HEK293T (cell line): ENCODE results near the gene BACH2.

ENCODE experiments used
- CTCF ChIA-PET: fragments of 350-600 bp; formaldehyde crosslinking; extraction: SDS; loops from one replicate; lab custom pipeline; 2021; ENCODE audit warnings: antibody characterized with exemption, inconsistent platforms; lab: Yijun Ruan, JAX
- POLR2A ChIA-PET: fragments of 350-600 bp; formaldehyde crosslinking; extraction: SDS; loops from one replicate; lab custom pipeline; 2020; ENCODE audit warnings: antibody characterized with exemption, inconsistent platforms; lab: Yijun Ruan, JAX
- DNase-seq: peaks from one replicate; pipeline ENCODE4 v3.0.0; 2012; ENCODE audit warnings: mixed read lengths; ENCODE audit errors: extremely low spot score
- ARNT ChIP-seq: fragments of 450-650 bp; IDR thresholded peaks from 2 replicates; pipeline ENCODE4 v1.6.1; 2017; ENCODE audit warnings: mild to moderate bottlenecking
- BHLHE40 ChIP-seq: fragments of 450-650 bp; IDR thresholded peaks from 2 replicates; pipeline ENCODE4 v1.6.1; 2016; ENCODE audit warnings: mild to moderate bottlenecking, moderate library complexity, borderline replicate concordance
- CTBP1 ChIP-seq: fragments of 450-650 bp; IDR thresholded peaks from 2 replicates; pipeline ENCODE4 v1.6.1; 2016; ENCODE audit warnings: borderline replicate concordance
- ELF4 ChIP-seq: fragments of 450-650 bp; IDR thresholded peaks from 2 replicates; pipeline ENCODE4 v1.6.1; 2017; ENCODE audit warnings: antibody characterized with exemption
- FOXA1 ChIP-seq: fragments of 450-650 bp; IDR thresholded peaks from 2 replicates; pipeline ENCODE4 v1.6.1; 2016; ENCODE audit warnings: mild to moderate bottlenecking
- FOXK2 ChIP-seq: fragments of 450-650 bp; IDR thresholded peaks from 2 replicates; pipeline ENCODE4 v1.6.1; 2016; ENCODE audit warnings: mild to moderate bottlenecking
- FOXM1 ChIP-seq: fragments of 450-650 bp; IDR thresholded peaks from 2 replicates; pipeline ENCODE4 v1.6.1; 2017; ENCODE audit warnings: mild to moderate bottlenecking, borderline replicate concordance
- HDGF ChIP-seq: fragments of 450-650 bp; IDR thresholded peaks from 2 replicates; pipeline ENCODE4 v1.6.1; 2017; ENCODE audit warnings: antibody characterized with exemption, borderline replicate concordance
- L3MBTL2 ChIP-seq: fragments of 450-650 bp; conservative IDR thresholded peaks from 2 replicates; pipeline ENCODE4 v1.6.1; 2016; ENCODE audit warnings: mild to moderate bottlenecking
- LEF1 ChIP-seq: fragments of 450-650 bp; IDR thresholded peaks from 2 replicates; pipeline ENCODE4 v1.6.1; 2017; ENCODE audit warnings: mild to moderate bottlenecking, borderline replicate concordance
- NFRKB ChIP-seq: fragments of 450-650 bp; IDR thresholded peaks from 2 replicates; pipeline ENCODE4 v1.6.1; 2016; ENCODE audit warnings: mild to moderate bottlenecking, moderate library complexity
- SP1 ChIP-seq: fragments of 450-650 bp; IDR thresholded peaks from 2 replicates; pipeline ENCODE4 v1.6.1; 2017
- SUZ12 ChIP-seq: fragments of 450-650 bp; IDR thresholded peaks from 2 replicates; pipeline ENCODE4 v1.6.1; 2016; ENCODE audit warnings: mild to moderate bottlenecking
- TARDBP ChIP-seq: fragments of 450-650 bp; IDR thresholded peaks from 2 replicates; pipeline ENCODE4 v1.6.1; 2016
- ZNF384 ChIP-seq: fragments of 450-650 bp; IDR thresholded peaks from 2 replicates; pipeline ENCODE4 v1.6.1; 2016
- TF ChIP-seq, protein P1 (sequence below): fragments of 450-650 bp; IDR thresholded peaks from 2 replicates; pipeline ENCODE4 v1.6.1; 2016

BACH2 gene

DNA sequence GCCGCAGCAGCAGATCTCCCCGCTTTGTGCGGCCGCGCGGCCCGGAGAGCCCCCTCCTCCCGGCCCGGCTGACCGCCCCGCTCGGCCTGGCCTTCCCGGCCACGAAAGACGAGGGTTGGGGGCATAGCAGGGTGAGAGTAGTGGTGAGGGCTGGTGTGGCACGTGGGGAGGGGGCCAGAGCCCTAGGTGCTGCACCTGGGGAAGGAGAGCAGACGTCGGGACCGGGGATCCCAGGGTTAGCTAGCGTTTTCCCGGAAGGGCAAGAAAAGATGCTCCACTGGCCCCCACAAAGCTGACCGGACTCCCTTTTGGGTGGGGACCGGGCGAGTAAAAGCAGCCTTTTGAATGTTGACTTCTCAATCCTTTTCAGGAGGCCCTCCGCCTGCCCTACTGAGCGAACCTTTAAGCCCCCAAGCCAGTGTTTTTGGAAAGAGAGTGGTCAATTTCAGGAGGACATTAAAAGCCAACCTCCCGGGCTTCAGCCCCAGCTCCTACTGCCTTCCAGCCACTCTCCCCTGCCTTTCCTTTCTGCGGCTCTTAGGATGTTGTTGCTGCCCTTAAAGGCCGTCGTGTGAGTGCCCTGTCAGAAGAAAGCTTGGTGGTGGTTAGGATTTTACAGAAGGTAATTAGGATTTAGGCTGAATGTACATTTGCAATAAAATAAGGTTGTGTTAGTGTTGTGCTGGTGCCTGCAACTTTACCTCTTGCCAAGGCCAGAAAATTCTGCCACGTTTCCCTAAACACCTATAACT, 648 bp upstream of the BACH2 start:
- TF ChIP-seq SUZ12 (no peak), FOXK2 (no peak), BHLHE40 (no peak), ZNF384 (no peak), NFRKB (no peak), LEF1 (no peak), ARNT (no peak), FOXA1 (no peak), TARDBP (no peak), HDGF (no peak), SP1 (no peak), FOXM1 (no peak), CTBP1 (no peak), ELF4 (no peak), L3MBTL2 (no peak)
- TF ChIP-seq, protein P1, sequence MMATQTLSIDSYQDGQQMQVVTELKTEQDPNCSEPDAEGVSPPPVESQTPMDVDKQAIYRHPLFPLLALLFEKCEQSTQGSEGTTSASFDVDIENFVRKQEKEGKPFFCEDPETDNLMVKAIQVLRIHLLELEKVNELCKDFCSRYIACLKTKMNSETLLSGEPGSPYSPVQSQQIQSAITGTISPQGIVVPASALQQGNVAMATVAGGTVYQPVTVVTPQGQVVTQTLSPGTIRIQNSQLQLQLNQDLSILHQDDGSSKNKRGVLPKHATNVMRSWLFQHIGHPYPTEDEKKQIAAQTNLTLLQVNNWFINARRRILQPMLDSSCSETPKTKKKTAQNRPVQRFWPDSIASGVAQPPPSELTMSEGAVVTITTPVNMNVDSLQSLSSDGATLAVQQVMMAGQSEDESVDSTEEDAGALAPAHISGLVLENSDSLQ: no peak
- ChIA-PET CTCF (interaction anchor here (0.8 to 1.8 kb wide), 3 partner anchors 9 to 357 kb away, joined by 3 to 7 read pairs (median 5); no protein-coding TSS in a partner anchor), POLR2A (interaction anchor here (1.4 kb wide), 1 partner anchor 96 kb away, joined by 3 read pairs; no protein-coding TSS in a partner anchor)
- no peak for DNase-seq

DNA sequence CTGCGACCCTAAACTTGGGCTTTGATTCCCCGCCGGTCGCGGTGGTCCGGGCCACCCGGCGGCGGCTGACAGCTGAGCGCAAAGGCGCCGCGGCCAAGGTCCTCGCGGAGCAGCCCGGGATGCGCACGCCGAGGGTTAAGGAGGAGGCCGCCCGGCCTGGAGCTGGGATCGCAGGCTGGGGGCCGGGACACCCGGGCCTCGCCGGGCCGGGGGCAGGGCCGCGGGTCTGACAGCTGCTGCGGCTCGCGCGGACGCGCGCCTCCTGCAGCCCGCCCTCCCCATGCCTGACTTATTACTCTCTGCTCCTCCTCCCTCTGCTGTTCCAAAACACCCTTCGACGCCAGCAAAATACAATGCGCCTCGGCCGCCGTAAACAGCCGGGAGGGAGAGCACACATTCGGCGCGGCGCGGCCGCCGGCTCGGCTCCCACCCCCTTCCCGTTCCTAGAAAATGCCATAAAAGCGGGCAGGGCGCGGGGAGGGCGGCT, 746 bp downstream of the BACH2 start:
- DNase-seq: peak; percentile 52
- CTCF ChIA-PET: interaction anchor here (0.6 to 0.9 kb wide), 4 partner anchors 92 to 318 kb away, joined by 3 to 5 read pairs (median 3); no protein-coding TSS in a partner anchor
- TF ChIP-seq L3MBTL2: peak; percentile 17; the same call in 1 of the 2 replicates
- TF ChIP-seq FOXK2: no peak
- POLR2A ChIA-PET: interaction anchor here (0.9 to 1.5 kb wide), 4 partner anchors 11 to 355 kb away, joined by 3 to 6 read pairs (median 4); no protein-coding TSS in a partner anchor

DNA sequence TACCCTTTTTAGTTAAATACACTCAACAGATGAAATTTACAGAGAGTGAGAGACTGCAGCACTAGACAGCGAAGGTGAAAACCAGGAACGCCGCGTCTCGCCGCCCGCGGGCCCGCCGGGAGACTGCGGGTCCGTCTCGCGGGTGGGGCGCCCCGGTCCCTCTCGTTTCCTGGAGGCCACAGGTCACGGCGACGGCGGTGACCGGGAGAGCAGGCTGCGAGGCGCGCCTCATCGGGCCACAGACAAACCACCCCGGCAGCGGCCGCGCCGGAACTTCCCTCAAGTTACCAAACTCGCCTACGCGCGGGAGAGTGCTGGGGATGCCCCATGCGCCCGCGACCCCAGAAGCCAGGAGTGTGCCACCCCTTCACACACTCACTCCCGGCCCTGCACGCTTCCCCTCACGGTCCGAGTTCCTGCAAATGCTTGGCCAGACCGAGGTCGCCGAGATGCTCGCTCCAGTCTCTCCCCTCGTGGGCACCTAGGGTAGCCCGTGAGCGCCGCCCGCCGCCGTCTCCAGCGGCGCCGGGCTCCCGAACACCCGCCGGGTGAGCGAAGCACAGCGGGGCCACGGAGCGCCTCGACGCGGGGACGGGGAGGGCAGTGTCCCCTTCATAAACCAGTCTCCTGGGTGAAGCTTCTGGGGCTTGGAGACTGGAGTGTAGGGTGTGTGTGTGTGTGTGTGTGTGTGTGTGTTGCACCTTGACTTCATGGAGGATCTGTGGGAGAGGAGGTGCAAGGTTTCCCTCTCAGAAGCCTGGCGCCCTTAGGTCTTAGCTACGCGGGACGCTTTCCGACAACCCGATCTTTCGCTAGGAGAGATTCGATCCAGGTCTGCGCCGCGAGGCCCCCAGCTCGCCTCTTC, 1.4 kb downstream of the BACH2 start:
- TF ChIP-seq L3MBTL2 (peak; percentile 60; the same call in 1 of the 2 replicates), ZNF384 (no peak)
- ChIA-PET CTCF (interaction anchor here (0.6 to 0.9 kb wide), 4 partner anchors 93 to 318 kb away, joined by 3 to 5 read pairs (median 3); no protein-coding TSS in a partner anchor), POLR2A (interaction anchor here (0.9 to 1.5 kb wide), 4 partner anchors 10 to 355 kb away, joined by 3 to 6 read pairs (median 4); no protein-coding TSS in a partner anchor)
- DNase-seq: peak; percentile 20

- POLR2A ChIA-PET: no interaction called here
- TF ChIP-seq BHLHE40 (no peak), L3MBTL2 (no peak), LEF1 (no peak), ARNT (no peak), ELF4 (no peak), NFRKB (no peak), HDGF (no peak), CTBP1 (no peak), SUZ12 (no peak), FOXM1 (no peak), SP1 (no peak), ZNF384 (no peak), FOXK2 (no peak), TARDBP (no peak), FOXA1 (no peak)
- TF ChIP-seq, protein P1: no peak
- DNase-seq: peak; percentile 29
- CTCF ChIA-PET: interaction anchor here (0.6 kb wide), 1 partner anchor 49 kb away, joined by 3 read pairs; no protein-coding TSS in a partner anchor
Observed at GRCh38 chr6:90294614-90294988, 2.0 kb downstream of the BACH2 start.

DNA sequence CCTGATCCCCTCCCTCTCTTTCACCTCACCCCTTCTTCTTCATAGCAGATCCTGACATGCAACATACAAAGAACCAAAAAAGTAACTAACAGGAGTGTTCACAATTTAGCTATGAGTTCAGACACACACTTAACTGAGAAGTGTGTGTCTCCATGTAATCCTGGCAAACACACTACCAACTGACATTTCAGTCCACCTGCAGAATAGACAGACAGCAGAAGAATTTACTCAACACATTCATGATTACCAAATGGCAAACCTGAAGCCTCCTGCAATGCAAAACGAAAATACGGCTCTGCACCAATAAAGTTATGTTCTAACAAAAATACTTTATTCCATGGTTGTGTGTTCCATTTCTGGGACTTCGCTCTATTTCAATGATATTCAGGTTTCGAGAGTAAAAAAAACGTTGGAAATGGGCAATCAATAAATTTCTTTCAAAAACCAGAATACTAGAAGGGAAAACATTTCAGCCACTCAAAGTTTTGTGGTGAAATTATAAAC, 2.6 kb downstream of the BACH2 start:
- CTCF ChIA-PET: interaction anchor here (0.6 to 1.0 kb wide), 2 partner anchors 48 to 353 kb away, joined by 3 read pairs; no protein-coding TSS in a partner anchor
- POLR2A ChIA-PET: no interaction called here

More for the DNA sequence above, 2.6 kb downstream of the BACH2 start:
- DNase-seq: no peak
- TF ChIP-seq ELF4 (no peak), FOXM1 (no peak), SP1 (no peak), TARDBP (no peak), NFRKB (no peak), ARNT (no peak), ZNF384 (no peak), FOXA1 (no peak)
